ENCODE data around the gene IL36G.

The IL36G gene

GRCh38 chr2:112962308-112963175, 15.3 kb upstream of the IL36G start:
- ChIA-PET CTCF (interaction anchor here (1.0 to 4.9 kb wide), 6 partner anchors 13 to 236 kb away, joined by 3 to 40 read pairs (median 11); no protein-coding TSS in a partner anchor), POLR2A (no interaction called here)
- DNase-seq (ENCODE audit: extremely low spot score), result no peak
- no peak for TF ChIP-seq CTCF (IDR thresholded peaks at IDR 0.05; ENCODE audit: control extremely low read depth, extremely low read depth, low read depth, missing control alignments)

GRCh38 chr2:112967023-112967422, 10.8 kb upstream of the IL36G start:
- DNase-seq (ENCODE audit: extremely low spot score), result no peak
- CTCF ChIA-PET, result interaction anchor here (0.6 to 2.1 kb wide), 5 partner anchors 8 to 840 kb away, joined by 3 to 13 read pairs (median 5); partner anchors contain the start of gene IL36G
- POLR2A ChIA-PET, result interaction anchor here (0.8 kb wide), 1 partner anchor 48 kb away, joined by 3 read pairs; no protein-coding TSS in a partner anchor
- TF ChIP-seq CTCF (IDR thresholded peaks at IDR 0.05; ENCODE audit: control extremely low read depth, extremely low read depth, low read depth, missing control alignments), result no peak

GRCh38 chr2:112972423-112973086, 5.3 kb upstream of the IL36G start:
- TF ChIP-seq CTCF (IDR thresholded peaks at IDR 0.05; ENCODE audit: control extremely low read depth, extremely low read depth, low read depth, missing control alignments), result no peak
- ChIA-PET CTCF (interaction anchor here (1.1 kb wide), 1 partner anchor 13 kb away, joined by 3 read pairs; no protein-coding TSS in a partner anchor), POLR2A (no interaction called here)
- DNase-seq (ENCODE audit: extremely low spot score), result no peak

GRCh38 chr2:112973156-112973555, 4.7 kb upstream of the IL36G start:
- no peak for DNase-seq (ENCODE audit: extremely low spot score)
- ChIA-PET CTCF (no interaction called here), POLR2A (no interaction called here)
- no peak for TF ChIP-seq CTCF (IDR thresholded peaks at IDR 0.05; ENCODE audit: control extremely low read depth, extremely low read depth, low read depth, missing control alignments)

- no peak for TF ChIP-seq CTCF (IDR thresholded peaks at IDR 0.05; ENCODE audit: control extremely low read depth, extremely low read depth, low read depth, missing control alignments)
- ChIA-PET CTCF (interaction anchor here (0.7 to 1.4 kb wide), 3 partner anchors 19 to 159 kb away, joined by 3 to 7 read pairs (median 3); no protein-coding TSS in a partner anchor), POLR2A (no interaction called here)
- DNase-seq (ENCODE audit: extremely low spot score), result no peak
Measured at GRCh38 chr2:112979731-112980130, 1.9 kb downstream of the IL36G start.

- DNase-seq (ENCODE audit: extremely low spot score), result no peak
- CTCF ChIA-PET, result interaction anchor here (1.8 to 1.9 kb wide), 2 partner anchors 13 to 22 kb away, joined by 4 read pairs; no protein-coding TSS in a partner anchor
- TF ChIP-seq CTCF (IDR thresholded peaks at IDR 0.05; ENCODE audit: control extremely low read depth, extremely low read depth, low read depth, missing control alignments), result no peak
- POLR2A ChIA-PET, result no interaction called here
Measured at GRCh38 chr2:112980537-112980936, 2.7 kb downstream of the IL36G start.
